ENCODE measurements around the gene CCSER1.

The CCSER1 gene

DNA sequence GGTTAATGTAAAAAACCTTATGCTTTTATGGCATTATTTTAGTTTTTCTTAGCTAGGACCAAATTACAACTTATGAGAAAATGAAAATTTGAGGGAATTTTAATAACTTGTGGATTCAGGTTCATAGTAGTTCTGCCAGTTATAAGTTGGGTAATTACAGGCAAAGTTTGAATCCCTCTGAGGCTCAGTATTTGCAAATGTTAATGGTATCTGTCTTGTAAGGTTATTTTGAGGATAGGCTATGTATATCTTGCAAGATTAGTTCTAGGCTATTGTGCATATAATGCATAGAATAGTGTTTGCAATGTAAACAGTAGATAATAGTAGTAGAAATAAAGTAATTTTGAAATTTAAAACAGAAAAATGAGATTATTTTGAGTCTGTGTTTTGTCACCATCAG, 44.7 kb upstream of the CCSER1 start:
- no peak overlapping the region for H3K4me3 ChIP-seq (ENCODE audit: low read length)

DNA sequence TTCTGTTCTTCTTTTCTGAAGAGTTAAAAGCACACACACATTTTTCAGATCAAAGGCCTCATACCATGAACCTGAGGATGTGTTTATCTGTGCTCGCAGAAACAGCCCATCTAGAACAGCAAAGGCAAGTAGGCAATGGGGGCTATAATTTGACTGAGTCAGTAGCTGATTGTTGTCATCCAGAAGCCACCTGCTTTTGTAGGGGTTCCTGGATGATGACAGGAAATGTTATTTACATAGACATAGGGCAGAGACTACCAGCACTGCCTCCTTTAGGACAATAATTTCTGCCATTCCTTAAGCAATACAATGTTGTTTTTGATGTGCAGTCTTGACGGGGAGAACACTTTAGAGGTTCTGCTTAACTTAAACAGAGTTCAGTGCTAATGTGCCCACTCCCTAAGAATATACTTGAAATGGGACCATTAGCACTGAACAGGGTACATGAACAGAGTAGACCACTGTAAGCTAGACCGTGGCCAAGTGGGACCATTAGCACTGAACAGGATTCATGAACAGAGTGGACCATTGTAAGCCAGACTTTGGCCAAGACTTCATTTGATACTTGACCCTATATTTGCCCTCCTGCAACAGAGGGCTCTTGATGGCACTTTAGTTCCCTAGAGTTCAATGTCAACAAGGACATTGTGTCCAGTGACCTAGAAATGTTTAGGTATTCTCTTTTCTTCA, 42.8 kb upstream of the CCSER1 start:
- Histone ChIP-seq H3K36me3 (ENCODE audit: control insufficient read depth, low read length) (no peaks in the 10 kb centered on the region), H3K4me3 (ENCODE audit: low read length) (no peak overlapping the region), H3K9me3 (ENCODE audit: control insufficient read depth, insufficient read depth, low read length) (no peaks in the 10 kb centered on the region), H3K9me2 (replicated peaks; ENCODE audit: control insufficient read depth, low read length) (no peaks in the 10 kb centered on the region), H3K79me2 (ENCODE audit: control insufficient read depth, low read length) (no peaks in the 10 kb centered on the region), H3K27ac (ENCODE audit: low read depth, low read length) (no peak overlapping the region), H3K27me3 (ENCODE audit: control insufficient read depth, low read length) (no peaks in the 10 kb centered on the region), H3K4me2 (ENCODE audit: low read length) (no peak overlapping the region), H4K20me1 (ENCODE audit: control insufficient read depth, insufficient read depth, low read depth, low read length) (no peaks in the 10 kb centered on the region), H3F3A (ENCODE audit: control insufficient read depth, insufficient read depth) (no peaks in the 10 kb centered on the region), H3K4me1 (ENCODE audit: control insufficient read depth, low read length) (no peaks in the 10 kb centered on the region)
- TF ChIP-seq CTCF (IDR thresholded peaks at IDR 0.05; ENCODE audit: low read depth, low read length, poor library complexity, severe bottlenecking): no peak
- TF ChIP-seq EZH2phosphoT487 (IDR thresholded peaks at IDR 0.05; ENCODE audit: borderline replicate concordance, low read length): no peak

More for the DNA sequence above, 44.7 kb upstream of the CCSER1 start:
- H3K9me3 ChIP-seq (ENCODE audit: control insufficient read depth, insufficient read depth, low read length): no peaks in the 10 kb centered on the region
- H3K79me2 ChIP-seq (ENCODE audit: control insufficient read depth, low read length): no peaks in the 10 kb centered on the region
- no peaks in the 10 kb centered on the region for H3K4me1 ChIP-seq (ENCODE audit: control insufficient read depth, low read length)
- H3K27me3 ChIP-seq (ENCODE audit: control insufficient read depth, low read length): no peaks in the 10 kb centered on the region
- no peaks in the 10 kb centered on the region for H3K9me2 ChIP-seq (replicated peaks; ENCODE audit: control insufficient read depth, low read length)
- no peaks in the 10 kb centered on the region for H4K20me1 ChIP-seq (ENCODE audit: control insufficient read depth, insufficient read depth, low read depth, low read length)
- H3F3A ChIP-seq (ENCODE audit: control insufficient read depth, insufficient read depth): no peaks in the 10 kb centered on the region
- no peak overlapping the region for H3K4me2 ChIP-seq (ENCODE audit: low read length)
- no peak overlapping the region for H3K27ac ChIP-seq (ENCODE audit: low read depth, low read length)
- no peak for TF ChIP-seq EZH2phosphoT487 (IDR thresholded peaks at IDR 0.05; ENCODE audit: borderline replicate concordance, low read length)
- TF ChIP-seq CTCF (IDR thresholded peaks at IDR 0.05; ENCODE audit: low read depth, low read length, poor library complexity, severe bottlenecking): no peak
- no peaks in the 10 kb centered on the region for H3K36me3 ChIP-seq (ENCODE audit: control insufficient read depth, low read length)

- H3K9me3 ChIP-seq (ENCODE audit: control insufficient read depth, insufficient read depth, low read length): no peaks in the 10 kb centered on the region
- no peaks in the 10 kb centered on the region for H3K79me2 ChIP-seq (ENCODE audit: control insufficient read depth, low read length)
- H3K36me3 ChIP-seq (ENCODE audit: control insufficient read depth, low read length): no peaks in the 10 kb centered on the region
- no peak overlapping the region for H3K27ac ChIP-seq (ENCODE audit: low read depth, low read length)
- H3K4me2 ChIP-seq (ENCODE audit: low read length): no peak overlapping the region
- no peaks in the 10 kb centered on the region for H4K20me1 ChIP-seq (ENCODE audit: control insufficient read depth, insufficient read depth, low read depth, low read length)
- H3F3A ChIP-seq (ENCODE audit: control insufficient read depth, insufficient read depth): no peaks in the 10 kb centered on the region
- no peaks in the 10 kb centered on the region for H3K4me1 ChIP-seq (ENCODE audit: control insufficient read depth, low read length)
- TF ChIP-seq CTCF (IDR thresholded peaks at IDR 0.05; ENCODE audit: low read depth, low read length, poor library complexity, severe bottlenecking): no peak
- no peak for TF ChIP-seq EZH2phosphoT487 (IDR thresholded peaks at IDR 0.05; ENCODE audit: borderline replicate concordance, low read length)
- no peaks in the 10 kb centered on the region for H3K9me2 ChIP-seq (replicated peaks; ENCODE audit: control insufficient read depth, low read length)
- no peaks in the 10 kb centered on the region for H3K27me3 ChIP-seq (ENCODE audit: control insufficient read depth, low read length)
- no peak overlapping the region for H3K4me3 ChIP-seq (ENCODE audit: low read length)
Measured at GRCh38 chr4:90084967-90085295, 42.3 kb upstream of the CCSER1 start.
